NCI-H524 treated with DMSO at 0.1 percent for 48 hours (cell line): ENCODE measurements around the gene PRCC.

Source experiments
- DNase-seq: peaks from one replicate; lab custom pipeline; 2025; lab: John Stamatoyannopoulos, UW

The PRCC gene

DNA sequence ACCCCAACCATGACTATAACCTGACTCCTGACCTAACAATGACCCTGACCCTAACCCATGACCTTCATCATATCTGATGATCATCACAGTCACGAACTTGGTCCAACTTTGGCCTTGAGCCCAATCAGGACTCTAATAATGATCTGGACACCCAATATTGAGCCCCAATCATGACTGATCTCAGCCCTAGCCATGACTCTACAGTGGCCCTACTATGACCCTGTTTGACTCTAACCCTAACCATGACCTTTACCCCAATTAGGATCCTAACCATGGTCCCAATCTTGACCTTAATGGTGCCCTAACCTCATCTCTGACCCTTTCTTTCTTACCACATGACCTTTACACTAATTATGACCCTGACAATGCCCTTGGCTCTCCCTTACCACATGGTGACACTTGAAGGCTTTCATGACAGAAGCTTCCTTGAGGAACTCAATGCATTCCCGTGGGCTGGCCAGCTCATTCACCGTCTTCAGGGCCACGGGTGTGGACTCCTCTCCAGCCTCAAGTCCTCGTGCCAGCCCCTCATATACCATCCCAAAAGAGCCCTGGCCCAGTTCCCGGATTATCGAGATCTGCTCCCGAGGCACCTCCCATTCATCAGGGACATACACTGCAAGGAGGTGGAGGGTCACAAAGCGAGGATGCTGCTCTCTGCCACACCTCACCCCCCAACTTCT lies 75.4 kb downstream of the PRCC start:
- no peak for DNase-seq

GRCh38 chr1:156844102-156844501 lies 76.8 kb downstream of the PRCC start:
- DNase-seq = no peak

DNA sequence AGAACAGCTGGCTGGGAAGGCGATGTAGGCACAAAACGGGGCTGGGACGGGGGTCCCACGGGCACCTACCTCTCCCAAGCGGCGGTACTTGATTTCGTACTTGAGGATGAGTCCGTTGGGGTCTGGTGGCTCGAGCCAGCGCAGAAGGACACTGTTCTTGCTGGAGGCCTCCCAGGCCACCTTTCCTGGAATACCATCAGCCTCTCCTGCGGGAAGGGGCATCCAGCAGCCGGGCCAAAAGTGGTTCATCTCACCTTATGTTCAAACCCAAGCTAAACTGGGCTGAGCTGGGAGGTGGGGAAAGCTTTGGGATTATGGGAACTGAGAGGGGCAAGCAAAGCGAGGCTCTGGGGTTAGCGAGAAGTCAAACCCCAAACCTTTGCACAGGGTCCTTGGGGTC lies 77.3 kb downstream of the PRCC start:
- no peak for DNase-seq

DNA sequence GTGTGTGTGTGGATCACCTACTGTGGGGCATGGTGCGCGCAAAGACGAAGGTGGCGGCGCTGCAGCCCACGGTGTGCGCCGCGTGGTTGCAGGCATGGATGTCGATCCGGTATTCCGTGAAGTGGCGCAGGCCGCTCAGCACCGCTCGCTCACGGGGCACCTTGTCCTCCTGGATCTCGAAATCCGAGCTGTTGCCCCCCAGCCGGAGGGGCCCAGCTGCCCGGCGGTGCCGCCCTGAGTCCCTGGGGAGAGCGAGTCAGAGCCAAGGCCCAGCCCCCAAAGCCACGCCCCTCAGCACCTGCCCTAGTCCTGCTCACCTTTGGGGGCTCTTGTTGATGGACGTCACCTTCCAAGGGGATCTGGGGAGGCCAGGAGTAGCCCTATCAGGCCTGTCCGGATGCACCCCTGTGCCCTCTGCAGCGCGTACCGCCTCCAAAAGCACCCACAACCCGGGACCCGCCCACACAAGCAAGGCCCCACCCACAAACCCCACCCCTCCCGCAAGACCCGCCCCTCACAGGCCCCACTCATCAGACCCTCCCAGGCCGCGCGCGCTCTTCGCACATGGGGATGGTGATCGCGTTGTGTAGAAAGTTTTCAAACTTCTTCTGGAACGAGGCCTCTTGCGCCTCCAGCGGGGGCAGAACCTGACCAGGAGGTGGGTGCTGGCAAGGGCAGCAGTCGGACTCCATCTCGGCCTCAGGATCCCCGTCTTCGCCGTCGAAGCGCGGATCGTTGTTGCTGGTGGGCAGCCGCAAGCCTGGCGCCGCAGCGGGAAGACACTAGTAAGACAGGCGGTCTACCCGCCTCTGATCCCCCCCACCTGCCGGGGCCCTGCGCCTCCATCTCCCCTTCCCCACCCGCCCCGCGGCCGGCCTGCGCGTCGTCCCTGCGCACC lies 78.0 kb downstream of the PRCC start:
- DNase-seq = no peak

GRCh38 chr1:156845953-156846545 lies 78.7 kb downstream of the PRCC start:
- no peak for DNase-seq

DNA sequence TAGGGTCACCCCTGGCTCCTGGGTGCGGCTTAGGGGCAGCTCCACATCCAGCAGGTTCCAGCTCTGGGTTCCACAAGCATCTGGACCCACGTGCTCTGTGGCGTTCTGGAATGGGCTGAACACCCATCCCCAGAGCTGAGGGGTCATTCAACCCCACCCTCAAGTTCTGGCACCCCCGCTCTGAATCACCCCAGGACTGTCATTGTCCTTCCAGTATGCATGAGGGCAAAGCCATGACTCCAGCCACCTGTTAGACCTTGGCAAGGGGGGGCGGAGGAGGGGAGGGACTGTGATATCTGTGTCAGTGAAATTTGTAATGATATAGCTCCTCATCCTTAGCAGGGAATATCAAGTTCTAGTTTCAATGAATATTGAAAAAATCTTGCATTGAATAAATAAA lies 79.3 kb downstream of the PRCC start:
- DNase-seq = no peak

- no peak for DNase-seq
These were observed 80.5 kb downstream of the PRCC start for GRCh38 chr1:156847591-156848460.

GRCh38 chr1:156848461-156849150 lies 81.3 kb downstream of the PRCC start:
- DNase-seq = no peak

DNA sequence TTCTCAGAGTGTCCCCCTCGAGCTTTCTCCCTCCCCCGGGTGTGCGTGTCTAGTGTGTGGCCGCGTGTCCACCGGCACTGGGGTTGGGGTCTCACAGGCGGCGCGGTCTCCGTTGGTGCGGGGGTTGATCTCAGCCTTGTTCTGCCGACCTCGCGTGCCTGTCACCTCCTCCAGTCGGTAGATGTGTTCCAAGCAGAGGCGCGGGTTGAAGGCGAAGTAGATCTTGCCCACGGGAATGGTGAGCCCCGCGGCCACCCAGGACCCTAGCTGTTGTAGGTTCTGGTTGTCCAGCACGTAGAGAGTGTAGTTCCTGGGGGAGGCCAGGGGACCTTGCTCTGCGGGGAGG lies 81.8 kb downstream of the PRCC start:
- DNase-seq = no peak
